HepG2 (cell line): ENCODE measurements around the gene BMPER. TPM values are rescaled to one million over a fixed set of nuclear protein-coding genes. Genes with fewer than 3 reads are reported as not detected.

ENCODE experiments used
- AGO2 ChIP-seq: fragments of 200-400 bp; formaldehyde crosslinking; optimal IDR thresholded peaks from 2 replicates; pipeline ENCODE3; 2017; ENCODE audit warnings: mild to moderate bottlenecking, low read depth, low read length, moderate library complexity
- FOSL2 ChIP-seq: sonication (generic); formaldehyde crosslinking; IDR thresholded peaks from 2 replicates; pipeline ENCODE4 v1.4.0; 2020; ENCODE audit warnings: missing genetic modification reagents
- FOXA1 ChIP-seq, 2 experiments: fragments of 450-650 bp in 1 of 2; sonication (generic) in 1 of 2; formaldehyde crosslinking in 1 of 2; IDR thresholded peaks; 2 replicates each; pipeline versions ENCODE4 v1.4.0 to v1.6.1; 2016 to 2020; ENCODE audit warnings: missing genetic modification reagents in 1 of 2
- GMEB2 ChIP-seq: IDR thresholded peaks from 2 replicates; pipeline ENCODE4 v1.6.1; 2016; ENCODE audit warnings: missing biosample characterization, missing genetic modification reagents, low read depth
- KDM2A ChIP-seq: sonication (generic); formaldehyde crosslinking; IDR thresholded peaks from 2 replicates; pipeline ENCODE4 v1.4.0; 2020; ENCODE audit warnings: low read depth, missing genetic modification reagents, borderline replicate concordance
- KLF15 ChIP-seq: sonication (generic); formaldehyde crosslinking; IDR thresholded peaks from 2 replicates; pipeline ENCODE4 v1.8.1; 2023; ENCODE audit warnings: borderline replicate concordance, mild to moderate bottlenecking, inconsistent platforms, missing genetic modification reagents, mixed read lengths
- KLF6 ChIP-seq: IDR thresholded peaks from 2 replicates; pipeline ENCODE4 v1.8.0; 2016; ENCODE audit warnings: missing biosample characterization, missing genetic modification reagents
- ONECUT2 ChIP-seq: sonication (generic); formaldehyde crosslinking; IDR thresholded peaks from 2 replicates; pipeline ENCODE4 v1.4.0; 2020; ENCODE audit warnings: missing genetic modification reagents
- PRDM15 ChIP-seq: sonication (generic); formaldehyde crosslinking; IDR thresholded peaks from 2 replicates; pipeline ENCODE4 v1.4.0; 2020; ENCODE audit warnings: missing genetic modification reagents
- RAD21 ChIP-seq: fragments of 450-650 bp; formaldehyde crosslinking; IDR thresholded peaks from 2 replicates; pipeline ENCODE4 v1.5.0; 2020; ENCODE audit warnings: mild to moderate bottlenecking
- RFXANK ChIP-seq: IDR thresholded peaks from 2 replicates; pipeline ENCODE4 v1.6.1; 2016
- SYNCRIP ChIP-seq: fragments of 200-400 bp; formaldehyde crosslinking; IDR thresholded peaks from 2 replicates; pipeline ENCODE4 v1.6.1; 2018; ENCODE audit warnings: mild to moderate bottlenecking, low read depth, low read length; ENCODE audit not compliant: insufficient read depth
- XRCC5 ChIP-seq: fragments of 200-400 bp; formaldehyde crosslinking; optimal IDR thresholded peaks from 2 replicates; pipeline ENCODE3; 2017; ENCODE audit warnings: mild to moderate bottlenecking, low read length
- ZNF275 ChIP-seq: sonication (generic); formaldehyde crosslinking; IDR thresholded peaks from 2 replicates; pipeline ENCODE4 v1.8.0; 2022; ENCODE audit warnings: missing genetic modification reagents, mild to moderate bottlenecking, inconsistent platforms, borderline replicate concordance
- ZNF513 ChIP-seq: sonication (generic); formaldehyde crosslinking; conservative IDR thresholded peaks from 2 replicates; pipeline ENCODE4 v1.5.0; 2020; ENCODE audit warnings: missing genetic modification reagents
- ZNF549 ChIP-seq: sonication (generic); formaldehyde crosslinking; IDR thresholded peaks from 2 replicates; pipeline ENCODE4 v1.5.0; 2020; ENCODE audit warnings: missing genetic modification reagents
- ZNF703 ChIP-seq: sonication (generic); formaldehyde crosslinking; IDR thresholded peaks from 2 replicates; pipeline ENCODE4 v1.5.1; 2020; ENCODE audit warnings: missing genetic modification reagents, mild to moderate bottlenecking, moderate library complexity, borderline replicate concordance
- ZNF746 ChIP-seq: sonication (generic); formaldehyde crosslinking; IDR thresholded peaks from 2 replicates; pipeline ENCODE4 v1.8.0; 2022; ENCODE audit warnings: mild to moderate bottlenecking, missing genetic modification reagents
- polyA plus RNA-seq, 8 experiments: library from polyadenylated mRNA; depleted of rRNA in 3 of 8; stranded (reverse) in 7 of 8; unstranded in 1 of 8; fragments of >200 nt; fragmentation: Illumina TruSeq in 4 of 8; extraction: Trizol in 4 of 8; gene quantifications; 2 replicates each; pipeline versions ENCODE4 v1.2.1 to v1.2.3, GENCODE V29; 2011 to 2016; ENCODE audit warnings: low read depth in 4 of 8, missing spikeins in 1 of 8, mixed read lengths in 1 of 8; ENCODE audit not compliant: insufficient read depth in 1 of 8
- total RNA-seq, 5 experiments: library from RNA; depleted of rRNA; stranded (reverse); fragments of >200 nt; fragmentation: Illumina TruSeq; extraction: Trizol; gene quantifications; 2 replicates each; pipeline ENCODE4 v1.2.3, GENCODE V29; 2016; ENCODE audit warnings: low read depth in 1 of 5
- TF ChIP-seq, protein P1 (sequence below): sonication (generic); formaldehyde crosslinking; IDR thresholded peaks from 2 replicates; pipeline ENCODE4 v1.8.0; 2022; ENCODE audit warnings: missing genetic modification reagents, low read depth, mild to moderate bottlenecking, borderline replicate concordance
- TF ChIP-seq, protein P2 (sequence below): sonication (generic); formaldehyde crosslinking; IDR thresholded peaks from 2 replicates; pipeline ENCODE4 v1.4.0; 2020; ENCODE audit warnings: mild to moderate bottlenecking, missing genetic modification reagents

The BMPER gene
- total and polyA plus RNA-seq, 2 of the 13 experiments (the other 11 are each of a cell fraction or from before 2014, with no cell fraction given) = not detected

DNA sequence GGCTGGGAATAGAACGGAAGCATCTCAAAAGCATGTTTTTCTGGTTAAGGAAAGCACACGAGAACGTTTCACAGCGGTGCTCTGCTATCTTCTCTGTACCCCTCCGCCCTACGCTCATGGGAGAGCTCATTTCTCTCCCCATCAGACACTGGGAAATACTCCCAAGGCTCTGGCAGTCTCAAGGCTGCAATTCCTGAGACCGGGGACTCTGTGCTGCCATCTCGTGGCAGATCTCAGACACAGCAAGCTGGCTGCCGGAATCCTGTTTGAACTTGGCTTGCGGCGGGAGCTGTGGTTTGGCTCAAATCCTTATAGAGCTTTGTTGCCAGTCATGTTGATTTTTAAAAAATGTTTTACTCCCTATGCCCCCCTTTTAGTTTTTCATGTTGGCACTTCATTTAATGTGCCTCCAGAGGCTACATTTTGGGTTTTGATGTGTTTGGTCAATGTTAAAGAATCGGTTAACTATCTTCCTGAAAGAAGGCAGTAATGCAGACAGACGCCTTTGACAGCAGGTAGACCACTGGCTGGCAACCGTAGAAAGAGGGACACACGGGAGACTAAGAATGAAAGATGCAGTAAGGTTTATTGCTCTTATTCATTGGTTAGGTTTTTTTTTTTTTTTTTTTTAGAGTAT is 27.6 kb downstream of the BMPER start (continued):
- TF ChIP-seq PRDM15 (CRISPR knock-in tag) (no peak), GMEB2 (CRISPR knock-in tag) (no peak), RFXANK (no peak), ZNF275 (CRISPR knock-in tag) (no peak), XRCC5 (peak; percentile 40), RAD21 (CRISPR knock-in tag) (peak; percentile 68), KLF15 (CRISPR knock-in tag) (no peak), SYNCRIP (no peak), ZNF549 (no peak), ZNF746 (CRISPR knock-in tag) (no peak), ONECUT2 (CRISPR knock-in tag) (no peak), AGO2 (no peak), ZNF703 (CRISPR knock-in tag) (no peak), ZNF513 (no peak), KDM2A (CRISPR knock-in tag) (peak; percentile 37; the same call in 1 of the 2 replicates), KLF6 (no peak), FOXA1 (IDR thresholded peaks at IDR 0.05) (no peak), FOXA1 (CRISPR knock-in tag; IDR thresholded peaks at IDR 0.05) (no peak), FOSL2 (CRISPR knock-in tag) (0 out of 2 replicates have a peak, but pooled peaks have one; percentile 9)
- TF ChIP-seq, protein P1, sequence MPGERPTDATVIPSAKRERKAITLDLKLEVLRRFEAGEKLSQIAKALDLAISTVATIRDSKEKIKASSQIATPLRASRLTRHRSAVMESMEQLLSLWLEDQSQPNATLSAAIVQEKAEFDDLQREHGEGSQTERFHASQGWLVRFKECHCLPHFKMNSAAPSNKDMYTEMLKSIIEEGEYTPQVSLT (CRISPR knock-in tag) = no peak
- TF ChIP-seq, protein P2, sequence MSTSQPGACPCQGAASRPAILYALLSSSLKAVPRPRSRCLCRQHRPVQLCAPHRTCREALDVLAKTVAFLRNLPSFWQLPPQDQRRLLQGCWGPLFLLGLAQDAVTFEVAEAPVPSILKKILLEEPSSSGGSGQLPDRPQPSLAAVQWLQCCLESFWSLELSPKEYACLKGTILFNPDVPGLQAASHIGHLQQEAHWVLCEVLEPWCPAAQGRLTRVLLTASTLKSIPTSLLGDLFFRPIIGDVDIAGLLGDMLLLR (CRISPR knock-in tag) = no peak
